Activated CD4-positive, alpha-beta T cell treated with anti-CD3 and anti-CD28 coated beads, Interleukin-2, amount 50 U/mL, for 24 hours (primary cell): ENCODE results near the gene CDC42.

Experiments used
- DNase-seq, 2 donors: peaks; one replicate each; pipeline ENCODE4 v3.0.0-alpha.2; 2020; ENCODE audit warnings: low read depth in 1 of 2, low spot score in 1 of 2

Gene CDC42

GRCh38 chr1:22105611-22106207 is 53.2 kb downstream of the CDC42 start:
- DNase-seq, result peak in 1 of 2 donors; percentile 27

DNA sequence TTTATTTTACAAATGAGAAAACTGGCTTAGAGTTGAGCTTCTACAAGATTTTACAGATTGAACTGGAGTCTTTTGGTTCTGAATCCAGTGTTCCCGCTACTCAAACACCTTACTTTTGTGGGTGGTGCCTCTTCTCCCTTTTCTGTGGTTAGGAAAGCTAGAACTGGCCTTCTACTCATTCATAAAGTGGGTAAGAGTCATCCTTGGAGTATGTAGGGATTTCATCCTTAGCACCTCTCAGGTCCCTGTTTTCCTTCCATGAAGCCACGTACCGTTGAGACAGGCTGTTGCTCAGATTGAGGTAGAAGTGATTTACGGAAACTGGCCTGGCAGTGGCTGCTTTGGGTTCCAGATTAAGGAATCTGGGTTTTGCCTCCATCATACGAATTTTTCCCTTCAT is 54.6 kb downstream of the CDC42 start:
- DNase-seq, result no peak

DNA sequence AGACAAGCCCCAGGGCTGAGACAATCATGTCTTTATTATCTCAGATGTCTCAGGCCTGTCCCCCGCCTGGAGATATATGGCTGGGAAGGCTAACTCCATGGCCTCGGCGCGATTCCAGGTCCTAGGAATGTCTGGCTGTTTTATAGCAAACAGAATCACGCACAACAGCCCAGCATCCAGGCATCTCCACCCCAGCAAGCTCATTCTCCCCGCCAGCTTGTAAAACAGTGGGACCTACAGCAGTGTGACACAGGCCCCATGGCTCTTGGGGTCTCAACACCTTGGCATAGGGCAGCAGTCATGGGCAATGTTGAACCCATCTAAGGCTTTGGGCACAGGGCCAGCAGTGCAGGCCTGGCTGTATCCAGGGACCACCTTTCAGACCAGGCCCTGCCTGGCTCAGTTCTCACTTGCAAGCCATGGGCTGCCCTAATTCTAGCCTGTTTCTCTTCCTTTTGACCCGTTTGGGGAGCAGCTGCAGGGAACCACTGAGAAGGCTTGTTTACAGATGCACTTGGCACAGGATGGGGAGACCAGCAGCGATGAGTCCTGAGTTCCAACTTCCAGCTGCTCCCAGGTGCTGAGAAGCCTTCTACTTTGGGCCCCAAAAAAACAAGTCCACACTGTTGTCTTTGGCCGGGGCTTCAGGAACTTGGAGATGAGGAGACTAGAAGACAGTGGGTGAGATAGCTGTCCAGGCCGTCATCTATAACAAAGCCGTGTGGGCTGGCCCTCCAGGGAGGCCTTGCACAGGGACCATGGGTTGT is 56.0 kb downstream of the CDC42 start:
- DNase-seq, result no peak

GRCh38 chr1:22110016-22110415 is 57.5 kb downstream of the CDC42 start:
- no peak for DNase-seq

DNA sequence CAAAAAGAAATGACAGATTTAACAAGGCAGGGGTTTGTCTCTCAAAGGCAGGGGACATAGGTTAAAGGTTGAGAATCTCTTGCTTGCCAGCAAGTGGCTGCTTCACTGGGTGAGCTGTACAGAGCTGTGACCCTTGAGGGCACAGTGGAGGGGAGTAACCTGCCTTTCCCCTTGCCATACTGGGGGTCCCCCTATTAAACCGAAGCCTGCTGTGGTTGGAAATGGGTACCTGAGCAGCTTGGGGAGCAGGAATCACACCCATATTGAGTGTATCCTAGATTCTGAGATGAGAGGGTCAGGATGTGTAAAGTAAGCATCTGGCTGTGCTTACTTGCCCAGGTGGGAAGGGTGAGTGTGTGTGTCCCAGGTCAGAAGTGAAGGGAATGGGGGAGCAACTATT is 58.6 kb downstream of the CDC42 start:
- DNase-seq, result no peak

DNA sequence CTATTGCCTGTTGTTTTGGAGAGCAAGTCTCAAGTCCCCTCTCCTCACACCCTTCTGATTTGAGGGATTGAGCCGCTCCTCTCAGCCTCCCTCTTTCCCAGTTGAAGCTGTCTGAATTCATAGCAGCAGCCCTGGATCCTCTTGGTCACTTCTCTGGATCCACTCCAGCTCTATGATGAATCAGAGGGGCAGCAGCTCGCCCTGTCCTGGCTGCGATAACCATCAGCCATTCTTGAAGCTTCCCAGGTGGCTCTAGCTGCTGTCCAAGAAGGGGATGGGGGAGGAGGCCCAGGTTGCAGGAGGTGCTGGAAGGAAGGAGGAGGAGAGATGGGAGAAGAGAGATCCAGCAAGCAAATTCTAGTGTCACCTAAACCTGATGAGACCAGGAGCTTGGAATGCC is 59.1 kb downstream of the CDC42 start:
- DNase-seq, result no peak

DNA sequence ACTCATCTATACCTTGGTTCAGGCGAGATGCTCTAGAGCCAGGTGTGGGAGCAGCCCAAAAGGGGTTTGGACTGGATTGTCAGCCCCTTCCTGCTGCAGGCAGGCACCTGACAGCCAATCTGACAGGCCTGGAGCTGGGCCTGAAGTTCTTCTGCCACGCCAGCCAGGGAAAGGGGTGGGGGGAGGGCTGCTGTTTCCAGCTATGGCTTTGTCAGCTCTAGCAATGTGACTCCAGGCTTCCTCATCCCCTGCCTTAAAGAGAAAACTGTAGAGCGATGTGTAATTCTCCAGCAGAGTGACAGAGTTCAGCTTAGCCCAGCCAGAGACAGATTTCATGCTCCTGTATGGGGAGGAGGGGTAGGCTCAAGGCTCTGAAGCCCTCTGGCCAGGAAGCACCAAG is 60.0 kb downstream of the CDC42 start:
- DNase-seq, result no peak

- no peak for DNase-seq
These were observed 61.8 kb downstream of the CDC42 start for GRCh38 chr1:22114083-22115012.

DNA sequence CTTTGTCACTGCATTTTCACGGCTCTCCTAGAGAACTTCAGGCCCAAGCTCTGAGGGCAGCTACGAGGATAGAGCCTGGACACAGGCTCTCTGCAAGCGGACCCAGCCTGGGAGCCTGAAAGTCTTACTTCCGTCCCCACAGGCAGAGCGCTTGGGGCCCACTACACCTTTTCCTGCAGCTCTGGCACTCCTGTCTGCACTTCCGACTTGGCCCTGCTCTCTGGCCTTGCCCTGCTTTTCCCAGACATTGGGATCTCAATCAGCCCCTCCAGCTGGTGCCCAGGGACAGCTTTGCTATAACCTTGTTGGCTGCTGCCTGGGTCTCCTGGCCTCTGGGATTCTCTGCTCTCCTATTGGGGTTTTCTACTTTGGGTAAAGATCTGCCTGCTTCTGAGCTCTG is 62.8 kb downstream of the CDC42 start:
- DNase-seq, result no peak

DNA sequence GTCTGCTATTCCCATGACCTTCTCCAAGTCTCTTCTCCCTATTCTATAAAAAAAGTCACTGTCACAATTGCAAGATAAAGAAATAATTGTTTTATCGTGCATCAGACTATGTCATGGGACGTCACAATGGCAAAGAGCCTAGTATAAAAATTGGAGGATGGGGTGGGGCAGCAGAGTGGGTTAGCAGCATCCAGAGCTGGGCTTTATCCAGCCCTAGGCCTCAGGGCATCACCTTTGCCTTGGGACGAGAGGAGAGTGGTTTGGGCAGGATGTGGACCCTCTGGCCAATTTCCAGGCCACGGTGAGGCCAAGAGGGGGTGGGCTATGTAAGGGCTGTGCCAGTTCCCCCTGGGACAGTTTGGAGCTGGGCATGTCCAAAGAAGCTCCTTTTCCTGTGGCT is 64.7 kb downstream of the CDC42 start:
- DNase-seq, result no peak

- no peak for DNase-seq
These were observed 65.3 kb downstream of the CDC42 start for GRCh38 chr1:22117851-22118250.

DNA sequence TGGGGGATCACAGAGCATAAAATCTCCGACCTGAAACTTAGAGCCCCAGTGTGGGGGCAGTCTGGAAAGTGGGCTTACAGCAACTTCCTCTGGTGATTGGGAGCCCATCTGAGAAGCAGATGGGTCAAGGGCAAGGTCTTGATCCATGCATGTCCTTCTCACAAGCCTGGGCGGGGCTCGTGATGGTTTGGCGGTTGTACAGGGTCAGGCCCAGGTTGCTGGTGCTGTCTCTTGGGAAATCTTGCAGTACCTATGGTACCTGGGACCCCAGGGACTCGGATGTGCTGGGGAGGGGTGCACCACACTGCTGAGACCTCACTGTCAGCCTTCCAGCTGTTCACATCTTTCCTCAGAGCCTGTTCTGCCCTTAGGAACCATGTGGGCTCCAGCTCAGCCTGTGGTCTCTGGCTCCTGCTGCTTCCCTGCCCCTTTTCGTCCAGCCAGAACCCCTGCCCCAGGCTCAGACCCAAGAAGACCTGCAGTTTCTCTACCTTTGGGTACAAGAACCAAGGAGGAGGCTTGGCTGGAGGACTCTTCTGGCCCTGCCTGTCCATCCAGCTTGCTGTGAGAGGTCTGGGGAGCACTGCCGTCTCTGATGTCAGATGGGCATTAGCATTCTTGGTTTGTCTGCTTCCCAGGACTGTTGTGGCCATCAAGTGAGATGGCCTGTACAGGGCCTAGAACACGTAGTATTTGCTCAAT is 65.9 kb downstream of the CDC42 start:
- no peak for DNase-seq

DNA sequence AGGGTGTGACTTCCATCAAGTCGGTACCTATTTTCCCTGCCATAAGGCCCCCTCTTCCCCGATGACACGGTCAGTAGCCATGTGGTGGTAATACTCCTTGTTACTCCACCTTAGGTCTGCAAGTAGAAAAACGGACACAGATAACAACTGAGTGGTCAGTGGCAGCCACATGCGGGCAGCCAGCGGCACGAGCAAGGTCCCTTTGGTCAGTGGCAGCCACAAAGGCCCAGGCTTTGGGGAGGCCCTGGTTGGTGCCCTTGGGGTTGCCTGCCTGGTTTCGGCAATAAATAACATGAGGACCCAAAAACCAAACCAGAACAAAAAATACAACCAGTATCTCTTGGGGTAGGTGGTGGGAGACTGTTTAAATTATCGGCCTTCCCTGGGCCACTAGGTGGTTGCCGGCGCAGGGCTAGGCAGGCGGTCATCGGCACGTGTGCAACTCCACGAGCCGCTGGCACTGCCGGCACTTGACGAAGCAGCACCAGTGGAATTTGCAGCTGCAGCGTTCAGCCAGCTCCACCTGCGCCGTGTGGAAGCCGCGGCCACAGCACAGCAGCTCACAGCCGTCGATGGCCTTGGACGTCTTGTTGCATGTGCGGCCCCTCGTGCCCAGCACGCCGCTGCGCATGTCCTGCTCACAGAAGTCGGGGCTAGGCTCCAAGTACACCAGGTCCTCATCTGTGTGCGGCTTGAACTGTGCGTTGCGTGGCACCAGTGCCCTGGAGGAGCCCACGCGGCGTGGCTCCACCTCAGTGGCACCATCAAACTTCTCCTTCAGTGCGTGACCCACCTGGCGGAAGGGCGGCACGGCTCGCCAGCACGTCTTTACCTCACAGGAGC is 67.3 kb downstream of the CDC42 start:
- no peak for DNase-seq

DNA sequence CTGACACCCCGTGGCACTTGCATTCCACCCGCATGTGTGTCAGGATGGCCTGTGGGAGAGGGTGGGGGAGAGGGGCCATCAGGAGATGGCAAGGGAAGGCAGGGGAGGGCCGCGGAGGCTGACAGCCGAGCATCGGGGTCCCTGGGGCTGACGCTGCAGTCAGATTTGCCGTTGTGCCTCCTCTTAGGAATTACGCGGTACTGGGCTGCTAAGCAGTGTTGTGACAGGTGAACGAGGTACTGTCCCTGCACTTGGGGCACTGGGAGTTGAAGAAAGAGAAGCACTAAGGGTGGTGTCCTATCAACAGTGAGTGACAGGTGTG is 67.9 kb downstream of the CDC42 start:
- DNase-seq, result no peak

GRCh38 chr1:22121421-22121911 is 69.0 kb downstream of the CDC42 start:
- no peak for DNase-seq

DNA sequence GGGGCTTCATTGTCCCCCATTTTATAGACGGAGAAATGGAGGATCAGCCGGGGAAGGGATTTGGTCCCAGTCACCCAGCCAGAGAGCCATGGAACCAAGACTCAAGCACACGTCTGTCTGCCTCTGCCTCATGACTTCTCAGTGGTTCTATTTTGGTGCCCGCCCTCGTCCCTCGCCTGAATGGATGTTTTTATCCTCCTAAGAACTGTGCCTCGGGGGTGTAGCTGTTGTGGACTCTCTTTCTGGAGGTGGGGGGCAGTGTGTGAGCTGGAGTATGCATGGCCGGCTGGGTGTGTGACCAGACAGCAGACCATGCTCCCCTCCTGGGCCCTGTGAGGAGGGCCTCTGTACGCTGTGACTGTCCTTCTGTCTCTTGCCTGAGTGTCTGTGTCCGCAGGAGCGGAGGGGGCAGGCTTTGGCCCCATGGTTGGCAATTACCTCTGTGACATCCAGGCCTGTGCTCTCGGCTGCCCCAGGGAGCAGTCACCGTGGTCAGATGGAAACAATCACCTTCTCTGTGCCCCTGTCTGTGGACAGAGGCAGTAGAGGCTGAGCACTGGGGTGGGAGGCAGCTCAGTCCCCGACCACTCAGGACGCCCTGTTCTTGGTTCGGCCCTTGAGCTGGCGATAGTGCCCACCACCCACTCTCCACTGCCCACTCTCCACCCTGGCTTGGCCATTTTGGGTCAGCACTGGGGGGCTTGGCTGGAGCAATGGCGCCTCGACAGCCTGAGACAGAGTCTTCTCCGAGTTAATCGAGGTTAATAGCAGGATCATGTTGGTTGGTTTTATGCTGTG is 70.0 kb downstream of the CDC42 start:
- no peak for DNase-seq

DNA sequence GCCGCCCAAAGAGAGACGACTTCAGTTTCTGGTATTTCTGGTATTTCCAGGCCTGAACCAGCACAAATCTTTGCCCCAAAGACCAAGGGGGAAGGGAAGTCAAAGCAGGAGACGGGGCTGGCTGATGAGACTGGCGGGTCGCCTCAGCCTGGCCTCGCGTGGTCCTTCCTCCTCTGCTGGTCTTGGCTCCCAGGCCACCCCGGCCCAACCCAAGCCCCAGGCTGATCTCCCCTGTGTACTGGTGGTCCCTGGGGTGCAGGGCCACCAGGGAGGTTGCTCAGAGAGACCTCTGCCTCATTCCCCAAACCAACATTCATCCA is 70.5 kb downstream of the CDC42 start:
- no peak for DNase-seq

GRCh38 chr1:22123901-22124404 is 71.4 kb downstream of the CDC42 start:
- no peak for DNase-seq

DNA sequence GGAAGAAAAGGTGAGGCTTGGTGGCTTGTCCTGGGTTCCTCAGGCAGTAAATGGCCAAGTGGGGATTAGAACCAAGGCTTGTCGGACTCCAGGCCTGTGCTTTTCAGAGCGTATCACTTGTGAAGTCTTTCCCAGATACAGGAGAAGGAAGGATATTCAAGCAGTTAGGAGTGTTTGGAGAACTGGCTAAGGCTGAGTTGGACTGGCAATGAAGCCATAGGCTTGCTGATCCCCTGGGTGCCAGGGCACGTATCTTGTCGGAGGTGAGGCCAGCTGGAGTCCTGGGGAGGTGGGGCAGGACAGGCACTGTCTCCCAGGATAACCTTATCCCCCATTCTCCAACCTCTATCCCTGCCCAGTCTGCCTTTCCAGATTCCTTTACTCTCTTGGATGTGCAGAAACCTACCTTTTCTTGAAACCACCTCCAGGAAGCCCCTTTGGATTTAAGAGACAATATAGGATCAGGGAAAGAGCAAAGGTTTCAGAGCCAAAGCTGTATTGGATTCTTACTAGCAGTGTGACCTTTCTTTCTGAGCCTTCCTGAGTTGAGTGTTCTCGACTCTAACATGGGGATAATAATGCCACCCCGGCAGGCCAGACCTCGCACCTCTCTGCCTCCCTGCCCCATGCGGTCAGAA is 72.2 kb downstream of the CDC42 start:
- no peak for DNase-seq
